Measurements from ENCODE around the gene BROX.

GRCh38 chr1:222730866-222731265 is 18.5 kb downstream of the BROX start:
- TF ChIP-seq REST (tag by site-specific recombination; IDR thresholded peaks at IDR 0.05) (no peak), CTCF (tag by site-specific recombination; IDR thresholded peaks at IDR 0.05) (no peak), ZBTB21 (tag by site-specific recombination; IDR thresholded peaks at IDR 0.05) (no peak), ZNF555 (tag by site-specific recombination; conservative IDR thresholded peaks at IDR 0.05) (no peak), ZNF146 (tag by site-specific recombination; IDR thresholded peaks at IDR 0.05) (no peak), KLF1 (tag by site-specific recombination; IDR thresholded peaks at IDR 0.05) (no peak), ZNF121 (tag by site-specific recombination; IDR thresholded peaks at IDR 0.05) (no peak)

Data from HEK293 (cell line).